Stimulated activated CD8-positive, alpha-beta memory T cell treated with anti-CD3 and anti-CD28 coated beads, Interleukin-7, amount 100 ng/mL, for 24 hours (primary cell): ENCODE results near the gene COX7B2.

Experiments used
- DNase-seq: peaks from one replicate; pipeline ENCODE4 v3.0.0-alpha.2; 2020; ENCODE audit warnings: low read depth

The COX7B2 gene

GRCh38 chr4:46715468-46715867 is 193.6 kb downstream of the COX7B2 start:
- no peak for DNase-seq

GRCh38 chr4:46698891-46699290 is 210.2 kb downstream of the COX7B2 start:
- DNase-seq: no peak
